Measurements from ENCODE around the gene KIF6. TPM values are rescaled to one million over a fixed set of nuclear protein-coding genes. Genes with fewer than 3 reads are reported as not detected.
"Not testable (repeated sequence)": the region's sequence is repeated elsewhere in the genome, so short reads cannot be mapped to it uniquely, and the experiment has no call there.

KIF6 gene
- total RNA-seq, 1 donor from 2014 or later: 0.43 TPM

DNA sequence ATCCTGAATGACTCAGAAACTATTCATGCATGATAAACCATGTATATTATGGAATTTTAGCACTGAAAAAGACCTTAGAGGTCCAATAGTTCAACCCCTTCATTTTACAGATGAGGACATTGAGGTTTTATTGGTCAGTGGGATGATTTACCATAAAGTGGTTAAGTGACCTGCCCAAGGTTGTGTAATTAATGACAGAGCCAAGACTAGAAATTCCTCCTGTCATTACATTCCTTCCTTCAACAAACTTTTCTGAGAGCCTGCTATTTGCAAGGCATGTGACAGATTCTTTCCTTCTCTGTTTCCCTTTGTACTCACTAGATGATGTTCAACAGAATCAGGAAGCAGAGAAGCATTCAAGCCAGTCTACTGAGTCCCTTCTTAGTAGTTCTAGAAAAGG, 232.0 kb downstream of the KIF6 start:
- no peak overlapping the region for H3K27ac ChIP-seq

DNA sequence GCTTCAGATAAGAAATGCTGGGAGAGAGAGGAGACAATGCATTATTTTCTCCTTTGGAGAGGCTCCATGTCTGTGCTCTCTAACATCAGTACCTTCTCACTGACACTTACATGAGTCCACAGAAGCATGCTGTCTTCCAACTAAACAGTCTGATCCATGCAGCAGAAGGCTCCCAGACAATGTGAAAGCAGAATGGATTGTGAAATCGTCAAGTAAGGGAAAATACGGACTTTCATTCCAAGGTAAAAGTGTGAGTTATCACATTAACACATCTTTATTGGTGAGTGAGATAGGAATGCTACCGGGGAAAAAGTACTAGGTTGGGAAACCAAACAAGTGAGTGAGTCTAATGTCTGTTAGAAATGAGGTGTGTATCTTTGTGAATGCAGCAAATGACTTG, 235.1 kb downstream of the KIF6 start:
- DNase-seq (ENCODE audit: low spot score in 2 of 2): no peak
- H3K4me3 ChIP-seq: no peak overlapping the region
- no peaks in the 10 kb centered on the region for H3K9me3 ChIP-seq
- no peak overlapping the region for H3K27ac ChIP-seq
- intact Hi-C loops (cut with DNase I): no loop called here
- H3K4me1 ChIP-seq: no peaks in the 10 kb centered on the region
- no peaks in the 10 kb centered on the region for H3K36me3 ChIP-seq
- H3K27me3 ChIP-seq: no peaks in the 10 kb centered on the region
- TF ChIP-seq, protein P1, sequence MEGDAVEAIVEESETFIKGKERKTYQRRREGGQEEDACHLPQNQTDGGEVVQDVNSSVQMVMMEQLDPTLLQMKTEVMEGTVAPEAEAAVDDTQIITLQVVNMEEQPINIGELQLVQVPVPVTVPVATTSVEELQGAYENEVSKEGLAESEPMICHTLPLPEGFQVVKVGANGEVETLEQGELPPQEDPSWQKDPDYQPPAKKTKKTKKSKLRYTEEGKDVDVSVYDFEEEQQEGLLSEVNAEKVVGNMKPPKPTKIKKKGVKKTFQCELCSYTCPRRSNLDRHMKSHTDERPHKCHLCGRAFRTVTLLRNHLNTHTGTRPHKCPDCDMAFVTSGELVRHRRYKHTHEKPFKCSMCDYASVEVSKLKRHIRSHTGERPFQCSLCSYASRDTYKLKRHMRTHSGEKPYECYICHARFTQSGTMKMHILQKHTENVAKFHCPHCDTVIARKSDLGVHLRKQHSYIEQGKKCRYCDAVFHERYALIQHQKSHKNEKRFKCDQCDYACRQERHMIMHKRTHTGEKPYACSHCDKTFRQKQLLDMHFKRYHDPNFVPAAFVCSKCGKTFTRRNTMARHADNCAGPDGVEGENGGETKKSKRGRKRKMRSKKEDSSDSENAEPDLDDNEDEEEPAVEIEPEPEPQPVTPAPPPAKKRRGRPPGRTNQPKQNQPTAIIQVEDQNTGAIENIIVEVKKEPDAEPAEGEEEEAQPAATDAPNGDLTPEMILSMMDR (IDR thresholded peaks at IDR 0.05): no peak

More for the DNA sequence above, 232.0 kb downstream of the KIF6 start:
- H3K36me3 ChIP-seq: no peaks in the 10 kb centered on the region
- no peaks in the 10 kb centered on the region for H3K27me3 ChIP-seq
- no peak for DNase-seq (ENCODE audit: low spot score in 2 of 2)
- no peak overlapping the region for H3K4me3 ChIP-seq
- H3K4me1 ChIP-seq: no peaks in the 10 kb centered on the region
- H3K9me3 ChIP-seq: no peaks in the 10 kb centered on the region
- TF ChIP-seq, protein P1 (IDR thresholded peaks at IDR 0.05): no peak
- intact Hi-C loops (cut with DNase I): no loop called here

DNA sequence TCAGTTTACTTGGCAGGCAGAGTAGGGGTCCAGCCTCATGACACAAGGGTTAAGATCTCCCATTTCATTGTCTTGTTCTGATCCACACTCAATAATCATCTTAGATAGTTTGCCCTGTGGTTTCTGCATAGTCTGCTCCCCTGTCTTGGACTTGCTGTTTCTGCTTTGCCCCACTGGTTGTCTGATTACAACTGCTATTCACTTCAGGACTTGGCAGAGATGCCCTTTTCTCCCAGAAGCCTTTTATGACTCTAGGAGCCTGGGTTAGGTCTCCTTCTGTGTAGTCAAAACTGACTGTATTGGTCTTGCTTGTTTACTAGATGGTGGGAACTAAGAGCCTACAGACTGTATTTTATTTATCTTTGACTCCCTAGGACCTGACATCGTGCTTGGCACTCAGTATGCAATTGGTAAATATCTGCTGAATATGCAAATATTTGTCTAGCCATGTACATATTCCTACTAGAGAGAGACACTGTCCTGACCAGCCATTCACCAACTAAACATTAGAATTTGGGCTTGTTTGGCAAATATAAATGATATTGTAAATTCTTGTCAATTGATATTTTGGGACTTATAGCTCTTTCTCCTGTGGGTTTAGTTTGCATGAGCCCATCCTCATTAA, 236.8 kb downstream of the KIF6 start:
- DNase-seq (ENCODE audit: low spot score in 2 of 2): no peak
- Histone ChIP-seq H3K36me3 (no peaks in the 10 kb centered on the region), H3K27me3 (no peaks in the 10 kb centered on the region), H3K4me3 (no peak overlapping the region), H3K4me1 (no peaks in the 10 kb centered on the region), H3K27ac (no peak overlapping the region), H3K9me3 (no peaks in the 10 kb centered on the region)
- intact Hi-C loops (cut with DNase I): no loop called here
- TF ChIP-seq, protein P1 (IDR thresholded peaks at IDR 0.05): no peak

DNA sequence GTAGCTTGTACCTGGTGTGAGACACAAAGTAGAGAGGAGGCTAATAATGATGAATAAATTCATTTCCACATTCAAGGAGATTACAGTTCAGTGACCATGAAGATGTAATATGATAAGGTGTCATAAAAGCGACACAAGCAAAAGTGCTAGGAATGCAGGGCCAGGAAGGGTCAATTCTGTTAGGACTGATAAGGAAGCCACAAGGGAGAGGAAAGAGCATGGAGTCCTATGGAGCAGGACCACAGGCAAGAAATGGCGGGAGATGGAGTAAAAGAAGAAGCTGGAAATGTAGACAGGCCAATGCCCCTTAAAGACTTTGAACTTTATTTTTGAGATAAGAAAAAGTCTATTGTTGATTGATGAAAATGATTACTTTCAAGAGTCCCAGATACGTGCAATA, 240.9 kb downstream of the KIF6 start:
- intact Hi-C loops (cut with DNase I): no loop called here
- Histone ChIP-seq H3K27me3 (no peaks in the 10 kb centered on the region), H3K27ac (no peak overlapping the region)

DNA sequence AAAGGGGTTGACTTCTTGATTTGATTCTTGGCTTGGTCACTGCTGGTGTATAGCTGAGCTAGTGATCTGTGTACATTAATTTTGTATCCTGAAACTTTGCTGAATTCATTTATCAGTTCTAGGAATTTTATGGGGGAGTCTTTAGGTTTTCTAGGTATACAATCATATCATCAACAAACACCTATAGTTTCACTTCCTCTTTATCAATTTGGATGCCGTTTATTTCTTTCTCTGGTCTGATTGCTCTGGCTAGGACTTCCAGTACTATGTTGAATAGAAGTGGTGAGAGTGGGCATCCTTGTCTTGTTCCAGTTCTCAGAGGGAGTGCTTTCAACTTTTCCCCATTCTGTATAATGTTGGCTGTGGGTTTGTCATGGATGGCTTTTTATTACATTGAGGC, 245.4 kb downstream of the KIF6 start:
- H3K27me3 ChIP-seq; DNase-seq (ENCODE audit: low spot score in 2 of 2); H3K36me3 ChIP-seq; intact Hi-C loops (cut with DNase I); H3K4me3 ChIP-seq; H3K27ac ChIP-seq; H3K4me1 ChIP-seq; H3K9me3 ChIP-seq: not testable (repeated sequence)

More for the DNA sequence above, 240.9 kb downstream of the KIF6 start:
- TF ChIP-seq, protein P1 (IDR thresholded peaks at IDR 0.05): no peak
- H3K9me3 ChIP-seq: no peaks in the 10 kb centered on the region
- no peak for DNase-seq (ENCODE audit: low spot score in 2 of 2)
- H3K4me3 ChIP-seq: no peak overlapping the region
- H3K4me1 ChIP-seq: no peaks in the 10 kb centered on the region
- H3K36me3 ChIP-seq: no peaks in the 10 kb centered on the region

DNA sequence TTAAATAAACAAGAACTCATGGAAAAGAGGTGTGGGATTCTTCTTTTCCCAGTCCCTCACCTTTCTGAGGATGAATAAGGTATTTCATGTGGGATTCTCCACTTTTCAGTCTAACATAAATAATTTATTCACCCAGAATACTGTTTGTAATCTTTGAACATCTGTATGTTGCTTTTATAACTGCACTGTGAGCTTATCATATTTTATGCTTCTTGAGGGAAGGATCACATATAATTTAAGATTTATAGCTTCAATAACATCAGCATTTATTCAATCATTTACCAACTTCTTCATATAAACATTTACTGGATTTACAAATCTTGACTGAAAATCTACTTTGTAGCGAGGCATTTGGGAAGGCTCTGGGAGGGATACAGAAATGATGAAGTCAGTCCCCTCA, 248.5 kb downstream of the KIF6 start:
- no peaks in the 10 kb centered on the region for H3K27me3 ChIP-seq
- intact Hi-C loops (cut with DNase I): no loop called here
- no peaks in the 10 kb centered on the region for H3K4me1 ChIP-seq
- TF ChIP-seq, protein P1 (IDR thresholded peaks at IDR 0.05): no peak
- no peaks in the 10 kb centered on the region for H3K36me3 ChIP-seq
- H3K4me3 ChIP-seq: no peak overlapping the region
- H3K9me3 ChIP-seq: no peaks in the 10 kb centered on the region
- H3K27ac ChIP-seq: no peak overlapping the region
- no peak for DNase-seq (ENCODE audit: low spot score in 2 of 2)

All from ascending aorta (tissue), 2 donors.